ENCODE data around the gene RASL12.
A peak's percentile ranks its signal among the peaks of the same experiment; 100 is the strongest.
"Not testable (repeated sequence)": the region's sequence is repeated elsewhere in the genome, so short reads cannot be mapped to it uniquely, and the experiment has no call there.

RASL12 gene

GRCh38 chr15:65106011-65106590, 38.3 kb upstream of the RASL12 start:
- ChIA-PET POLR2A (no interaction called here), CTCF (no interaction called here)
- no peak for DNase-seq (ENCODE audit: extremely low spot score)
- TF ChIP-seq SUZ12 (IDR thresholded peaks at IDR 0.05) (no peak), ARNT (IDR thresholded peaks at IDR 0.05) (no peak), SP1 (IDR thresholded peaks at IDR 0.05) (no peak), ELF4 (IDR thresholded peaks at IDR 0.05) (no peak), NFRKB (IDR thresholded peaks at IDR 0.05) (no peak), FOXM1 (IDR thresholded peaks at IDR 0.05; ENCODE audit: borderline replicate concordance) (no peak), FOXA1 (IDR thresholded peaks at IDR 0.05) (no peak), FOXK2 (IDR thresholded peaks at IDR 0.05) (no peak), HDGF (IDR thresholded peaks at IDR 0.05; ENCODE audit: borderline replicate concordance) (no peak), TARDBP (IDR thresholded peaks at IDR 0.05) (no peak), CTBP1 (IDR thresholded peaks at IDR 0.05; ENCODE audit: borderline replicate concordance) (no peak)

GRCh38 chr15:65105038-65105437, 37.2 kb upstream of the RASL12 start:
- POLR2A ChIA-PET = no interaction called here
- no peak for TF ChIP-seq ZNF384 (IDR thresholded peaks at IDR 0.05)
- no peak for TF ChIP-seq CTBP1 (IDR thresholded peaks at IDR 0.05; ENCODE audit: borderline replicate concordance)
- TF ChIP-seq SUZ12 (IDR thresholded peaks at IDR 0.05) = no peak
- no peak for TF ChIP-seq LEF1 (IDR thresholded peaks at IDR 0.05; ENCODE audit: borderline replicate concordance)
- no peak for TF ChIP-seq FOXA1 (IDR thresholded peaks at IDR 0.05)
- TF ChIP-seq BHLHE40 (IDR thresholded peaks at IDR 0.05; ENCODE audit: borderline replicate concordance) = no peak
- no peak for TF ChIP-seq NFRKB (IDR thresholded peaks at IDR 0.05)
- no peak for TF ChIP-seq L3MBTL2 (conservative IDR thresholded peaks at IDR 0.05)
- no peak for TF ChIP-seq TARDBP (IDR thresholded peaks at IDR 0.05)
- DNase-seq (ENCODE audit: extremely low spot score) = no peak
- CTCF ChIA-PET = no interaction called here

- TF ChIP-seq FOXA1 (IDR thresholded peaks at IDR 0.05) = no peak
- no peak for TF ChIP-seq TARDBP (IDR thresholded peaks at IDR 0.05)
- no peak for TF ChIP-seq NFRKB (IDR thresholded peaks at IDR 0.05)
- no peak for TF ChIP-seq ZNF384 (IDR thresholded peaks at IDR 0.05)
- TF ChIP-seq PKNOX1 (IDR thresholded peaks at IDR 0.05) = no peak
- no peak for TF ChIP-seq HDGF (IDR thresholded peaks at IDR 0.05; ENCODE audit: borderline replicate concordance)
- TF ChIP-seq CTBP1 (IDR thresholded peaks at IDR 0.05; ENCODE audit: borderline replicate concordance) = no peak
- TF ChIP-seq FOXK2 (IDR thresholded peaks at IDR 0.05) = no peak
- TF ChIP-seq ELF4 (IDR thresholded peaks at IDR 0.05) = no peak
Measured at GRCh38 chr15:65102912-65103311, 35.1 kb upstream of the RASL12 start.

GRCh38 chr15:65101891-65102708, 34.3 kb upstream of the RASL12 start:
- ChIA-PET CTCF (interaction anchor here (0.7 to 2.2 kb wide), 13 partner anchors 9 to 121 kb away, joined by 3 to 14 read pairs (median 5); partner anchors contain the start of gene UBAP1L), POLR2A (no interaction called here)
- TF ChIP-seq SUZ12 (IDR thresholded peaks at IDR 0.05) (no peak), L3MBTL2 (conservative IDR thresholded peaks at IDR 0.05) (no peak), CTBP1 (IDR thresholded peaks at IDR 0.05; ENCODE audit: borderline replicate concordance) (no peak), LEF1 (IDR thresholded peaks at IDR 0.05; ENCODE audit: borderline replicate concordance) (no peak), NFRKB (IDR thresholded peaks at IDR 0.05) (no peak), PKNOX1 (IDR thresholded peaks at IDR 0.05) (no peak), ARNT (IDR thresholded peaks at IDR 0.05) (no peak), SP1 (IDR thresholded peaks at IDR 0.05) (no peak), ELF4 (IDR thresholded peaks at IDR 0.05) (no peak), BHLHE40 (IDR thresholded peaks at IDR 0.05; ENCODE audit: borderline replicate concordance) (no peak), HDGF (IDR thresholded peaks at IDR 0.05; ENCODE audit: borderline replicate concordance) (no peak), FOXA1 (IDR thresholded peaks at IDR 0.05) (no peak), FOXK2 (IDR thresholded peaks at IDR 0.05) (no peak), FOXM1 (IDR thresholded peaks at IDR 0.05; ENCODE audit: borderline replicate concordance) (no peak)
- no peak for DNase-seq (ENCODE audit: extremely low spot score)

More at GRCh38 chr15:65102912-65103311, 35.1 kb upstream of the RASL12 start:
- POLR2A ChIA-PET = no interaction called here
- no peak for DNase-seq (ENCODE audit: extremely low spot score)
- CTCF ChIA-PET = no interaction called here

GRCh38 chr15:65101411-65101890, 33.7 kb upstream of the RASL12 start:
- TF ChIP-seq PKNOX1 (IDR thresholded peaks at IDR 0.05) = no peak
- TF ChIP-seq TARDBP (IDR thresholded peaks at IDR 0.05) = no peak
- no peak for TF ChIP-seq FOXK2 (IDR thresholded peaks at IDR 0.05)
- no peak for TF ChIP-seq NFRKB (IDR thresholded peaks at IDR 0.05)
- no peak for TF ChIP-seq CTBP1 (IDR thresholded peaks at IDR 0.05; ENCODE audit: borderline replicate concordance)
- TF ChIP-seq SUZ12 (IDR thresholded peaks at IDR 0.05) = no peak
- DNase-seq (ENCODE audit: extremely low spot score) = peak; percentile 53
- CTCF ChIA-PET = interaction anchor here (0.5 to 2.2 kb wide), 15 partner anchors 10 to 258 kb away, joined by 3 to 14 read pairs (median 5); partner anchors contain the start of gene UBAP1L
- POLR2A ChIA-PET = no interaction called here

GRCh38 chr15:65100442-65100841, 32.7 kb upstream of the RASL12 start:
- TF ChIP-seq LEF1 (IDR thresholded peaks at IDR 0.05; ENCODE audit: borderline replicate concordance) = no peak
- no peak for TF ChIP-seq ELF4 (IDR thresholded peaks at IDR 0.05)
- no peak for TF ChIP-seq SP1 (IDR thresholded peaks at IDR 0.05)
- POLR2A ChIA-PET = no interaction called here
- DNase-seq (ENCODE audit: extremely low spot score) = no peak
- CTCF ChIA-PET = interaction anchor here (2.0 to 2.2 kb wide), 2 partner anchors 45 to 47 kb away, joined by 11 to 14 read pairs; no protein-coding TSS in a partner anchor

- DNase-seq (ENCODE audit: extremely low spot score); CTCF ChIA-PET: not testable (repeated sequence)
- POLR2A ChIA-PET = interaction anchor here (0.9 to 1.2 kb wide), 2 partner anchors 34 to 205 kb away, joined by 3 read pairs; partner anchors contain the start of genes PDCD7 and RNU5B-1
Measured at GRCh38 chr15:65099801-65100200, 32.0 kb upstream of the RASL12 start.

Measured in HEK293T (cell line).